ENCODE data around the gene GRM3. TPM values are rescaled to one million over a fixed set of nuclear protein-coding genes. Genes with fewer than 3 reads are reported as not detected.

The GRM3 gene
- total RNA-seq, 2 experiments from 2014 or later, result not detected

GRCh38 chr7:86790383-86790782 is 146.7 kb downstream of the GRM3 start:
- H3K9me2 ChIP-seq (ENCODE audit: insufficient read depth, low read length), result no peaks in the 10 kb centered on the region
- TF ChIP-seq CTCF (conservative IDR thresholded peaks at IDR 0.05; ENCODE audit: low read length) (no peak), EZH2phosphoT487 (IDR thresholded peaks at IDR 0.05; ENCODE audit: borderline replicate concordance, low read depth, low read length) (no peak)
- no peaks in the 10 kb centered on the region for H3K79me2 ChIP-seq (ENCODE audit: insufficient read depth, low read depth, low read length)
- no peak overlapping the region for H3K27ac ChIP-seq (ENCODE audit: low read depth, low read length, poor library complexity, severe bottlenecking)
- H3K9me3 ChIP-seq (ENCODE audit: low read length), result no peaks in the 10 kb centered on the region
- intact Hi-C loops (cut with micrococcal nuclease; ENCODE audit: unreplicated experiment), result no loop called here
- no peak overlapping the region for H3K4me3 ChIP-seq (ENCODE audit: low read depth, low read length, poor library complexity, severe bottlenecking)
- no TSS peak for BruUV-seq (replicated peaks)
- H2AFZ ChIP-seq (ENCODE audit: low read length), result no peak overlapping the region
- no peaks in the 10 kb centered on the region for H3K4me1 ChIP-seq (ENCODE audit: insufficient read depth, low read length, poor library complexity, severe bottlenecking)
- no peaks in the 10 kb centered on the region for H4K20me1 ChIP-seq (ENCODE audit: insufficient read depth, low read length)
- H3K4me2 ChIP-seq (ENCODE audit: low read length), result no peak overlapping the region
- CTCF ChIA-PET (ENCODE audit: unreplicated experiment), result no interaction called here
- no peaks in the 10 kb centered on the region for H3K36me3 ChIP-seq (ENCODE audit: insufficient read depth, low read length)
- no peak for DNase-seq (ENCODE audit: low spot score)
- POLR2A ChIA-PET, result interaction anchor here (0.6 kb wide), 1 partner anchor 899 kb away, joined by 3 read pairs; no protein-coding TSS in a partner anchor

- H3K9me3 ChIP-seq (ENCODE audit: low read length), result no peaks in the 10 kb centered on the region
- H3K36me3 ChIP-seq (ENCODE audit: insufficient read depth, low read length), result no peaks in the 10 kb centered on the region
- no peak overlapping the region for H2AFZ ChIP-seq (ENCODE audit: low read length)
- no peak for DNase-seq (ENCODE audit: low spot score)
- H4K20me1 ChIP-seq (ENCODE audit: insufficient read depth, low read length), result no peaks in the 10 kb centered on the region
- H3K79me2 ChIP-seq (ENCODE audit: insufficient read depth, low read depth, low read length), result no peaks in the 10 kb centered on the region
- CTCF ChIA-PET (ENCODE audit: unreplicated experiment), result no interaction called here
- BruUV-seq (replicated peaks), result no TSS peak
- POLR2A ChIA-PET, result interaction anchor here (0.9 kb wide), 1 partner anchor 798 kb away, joined by 3 read pairs; no protein-coding TSS in a partner anchor
- TF ChIP-seq CTCF (conservative IDR thresholded peaks at IDR 0.05; ENCODE audit: low read length) (no peak), EZH2phosphoT487 (IDR thresholded peaks at IDR 0.05; ENCODE audit: borderline replicate concordance, low read depth, low read length) (no peak)
- H3K4me3 ChIP-seq (ENCODE audit: low read depth, low read length, poor library complexity, severe bottlenecking), result no peak overlapping the region
- intact Hi-C loops (cut with micrococcal nuclease; ENCODE audit: unreplicated experiment), result no loop called here
- H3K4me1 ChIP-seq (ENCODE audit: insufficient read depth, low read length, poor library complexity, severe bottlenecking), result no peaks in the 10 kb centered on the region
- H3K4me2 ChIP-seq (ENCODE audit: low read length), result no peak overlapping the region
- no peaks in the 10 kb centered on the region for H3K9me2 ChIP-seq (ENCODE audit: insufficient read depth, low read length)
- H3K27ac ChIP-seq (ENCODE audit: low read depth, low read length, poor library complexity, severe bottlenecking), result no peak overlapping the region
Observed at GRCh38 chr7:86792260-86792659, 148.6 kb downstream of the GRM3 start.

- intact Hi-C loops (cut with micrococcal nuclease; ENCODE audit: unreplicated experiment), result no loop called here
- H3K4me3 ChIP-seq (ENCODE audit: low read depth, low read length, poor library complexity, severe bottlenecking), result no peak overlapping the region
- no peaks in the 10 kb centered on the region for H4K20me1 ChIP-seq (ENCODE audit: insufficient read depth, low read length)
- H3K27ac ChIP-seq (ENCODE audit: low read depth, low read length, poor library complexity, severe bottlenecking), result no peak overlapping the region
- ChIA-PET CTCF (ENCODE audit: unreplicated experiment) (no interaction called here), POLR2A (interaction anchor here (0.6 kb wide), 1 partner anchor 9 kb away, joined by 3 read pairs; no protein-coding TSS in a partner anchor)
- H3K4me1 ChIP-seq (ENCODE audit: insufficient read depth, low read length, poor library complexity, severe bottlenecking), result no peaks in the 10 kb centered on the region
- no peaks in the 10 kb centered on the region for H3K36me3 ChIP-seq (ENCODE audit: insufficient read depth, low read length)
- no peaks in the 10 kb centered on the region for H3K79me2 ChIP-seq (ENCODE audit: insufficient read depth, low read depth, low read length)
- H2AFZ ChIP-seq (ENCODE audit: low read length), result no peak overlapping the region
- H3K9me2 ChIP-seq (ENCODE audit: insufficient read depth, low read length), result no peaks in the 10 kb centered on the region
- H3K9me3 ChIP-seq (ENCODE audit: low read length), result no peaks in the 10 kb centered on the region
- no peak for DNase-seq (ENCODE audit: low spot score)
- H3K4me2 ChIP-seq (ENCODE audit: low read length), result no peak overlapping the region
- no TSS peak for BruUV-seq (replicated peaks)
- TF ChIP-seq EZH2phosphoT487 (IDR thresholded peaks at IDR 0.05; ENCODE audit: borderline replicate concordance, low read depth, low read length) (no peak), CTCF (conservative IDR thresholded peaks at IDR 0.05; ENCODE audit: low read length) (no peak)
Observed at GRCh38 chr7:86793136-86793535, 149.4 kb downstream of the GRM3 start.

All from OCI-LY7 (cell line).